Fibroblast of lung (primary cell): ENCODE measurements around the gene RPL22. TPM values are rescaled to one million over a fixed set of nuclear protein-coding genes. Genes with fewer than 3 reads are reported as not detected.

Experiments
- DNase-seq, 2 donors: peaks; one replicate each; pipeline versions ENCODE4 v3.0.0 to v3.0.0-alpha.2; 2010; ENCODE audit warnings: low read depth in 2 of 2
- H2AFZ ChIP-seq: 2 replicates; pipeline ENCODE4 v1.5.1; 2012; ENCODE audit warnings: low read length, control low read depth, inconsistent platforms
- H3K27ac ChIP-seq: 2 replicates; pipeline ENCODE4 v1.5.1; 2011; ENCODE audit warnings: low read length, control low read depth; ENCODE audit not compliant: insufficient read depth
- H3K27me3 ChIP-seq: 2 replicates; pipeline ENCODE4 v1.5.1; 2011; ENCODE audit warnings: mild to moderate bottlenecking, low read length; ENCODE audit not compliant: control insufficient read depth, insufficient read depth
- H3K36me3 ChIP-seq: 2 replicates; pipeline ENCODE4 v1.5.1; 2011; ENCODE audit warnings: low read length; ENCODE audit not compliant: control insufficient read depth, insufficient read depth
- H3K4me1 ChIP-seq: 2 replicates; pipeline ENCODE4 v1.5.1; 2011; ENCODE audit warnings: low read length; ENCODE audit not compliant: control insufficient read depth, insufficient read depth; ENCODE audit errors: extremely low read depth
- H3K4me2 ChIP-seq: 2 replicates; pipeline ENCODE4 v1.5.1; 2011; ENCODE audit warnings: low read length, control low read depth; ENCODE audit not compliant: insufficient read depth; ENCODE audit errors: extremely low read depth
- H3K4me3 ChIP-seq, 4 experiments: fragments of 200-600 bp in 1 of 4; sonication (generic) in 1 of 4; replicated peaks in 1 of 4; 2 replicates each; pipeline ENCODE4 v1.5.1; 2011 to 2016; ENCODE audit warnings: low read length in 4 of 4, low read depth in 3 of 4, mild to moderate bottlenecking in 3 of 4, control low read depth in 2 of 4, inconsistent platforms in 1 of 4, mixed read lengths in 1 of 4; ENCODE audit not compliant: insufficient read depth in 1 of 4; ENCODE audit errors: control extremely low read depth in 1 of 4
- H3K79me2 ChIP-seq: 2 replicates; pipeline ENCODE4 v1.5.1; 2012; ENCODE audit warnings: mild to moderate bottlenecking, low read length, inconsistent platforms; ENCODE audit not compliant: control insufficient read depth, insufficient read depth
- H3K9ac ChIP-seq: 2 replicates; pipeline ENCODE4 v1.5.1; 2011; ENCODE audit warnings: mild to moderate bottlenecking, low read length, control low read depth; ENCODE audit not compliant: insufficient read depth
- H3K9me3 ChIP-seq: 2 replicates; pipeline ENCODE4 v1.5.1; 2012; ENCODE audit warnings: low read depth, low read length; ENCODE audit not compliant: control insufficient read depth, insufficient read depth
- H4K20me1 ChIP-seq: 2 replicates; pipeline ENCODE4 v1.5.1; 2011; ENCODE audit warnings: low read length; ENCODE audit not compliant: control insufficient read depth, insufficient read depth; ENCODE audit errors: extremely low read depth
- CTCF ChIP-seq, 2 donors: IDR thresholded peaks in 1 of 2; conservative IDR thresholded peaks in 1 of 2; 1 replicate in 1 of 2; 2 replicates in 1 of 2; pipeline ENCODE4 v1.5.1; 2011 to 2012; ENCODE audit warnings: low read length in 2 of 2, control low read depth in 1 of 2, inconsistent platforms in 1 of 2, low read depth in 1 of 2, mild to moderate bottlenecking in 1 of 2
- EZH2 ChIP-seq: IDR thresholded peaks from 2 replicates; pipeline ENCODE4 v1.5.1; 2012; ENCODE audit warnings: low read length, control low read depth, mild to moderate bottlenecking; ENCODE audit errors: missing control alignments
- polyA plus RNA-seq, 2 donors: library from polyadenylated mRNA; depleted of rRNA in 1 of 2; stranded (reverse) in 1 of 2; unstranded in 1 of 2; fragments of >200 nt; gene quantifications; 2 replicates each; pipeline ENCODE4 v1.2.1, GENCODE V29; 2011 to 2012; ENCODE audit warnings: missing spikeins in 1 of 2
- total RNA-seq: library from RNA; depleted of rRNA; stranded (reverse); fragments of >200 nt; gene quantifications from 2 replicates; pipeline ENCODE4 v1.2.1, GENCODE V29; 2014

The RPL22 gene
- total and polyA plus RNA-seq, 2 donors (not counting 1 experiment from before 2014, with no cell fraction given) = 159 to 369 TPM

DNA sequence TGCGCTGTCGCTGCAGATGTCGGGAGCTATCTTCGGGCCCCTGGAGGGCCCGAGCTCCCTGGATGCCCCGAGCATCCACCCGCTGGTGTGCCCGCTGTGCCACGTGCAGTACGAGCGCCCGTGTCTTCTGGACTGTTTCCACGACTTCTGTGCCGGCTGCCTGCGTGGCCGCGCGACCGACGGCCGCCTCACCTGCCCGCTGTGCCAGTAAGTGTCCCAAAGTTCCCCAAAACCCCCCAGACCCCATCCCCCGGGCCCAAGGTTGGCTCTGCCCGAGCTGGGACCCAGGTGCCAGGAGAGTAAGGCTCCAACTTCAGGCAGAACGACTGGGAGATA lies 7.1 kb upstream of the RPL22 start:
- no peak for DNase-seq
- H3K27ac ChIP-seq = no peak overlapping the region
- peaks cover 3% of the 10 kb centered on the region for H3K4me1 ChIP-seq
- no peaks in the 10 kb centered on the region for H3K36me3 ChIP-seq
- H2AFZ ChIP-seq = no peak overlapping the region
- no peak for TF ChIP-seq CTCF (conservative IDR thresholded peaks at IDR 0.05 in 1 of 2, IDR thresholded peaks at IDR 0.05 in 1 of 2; ENCODE audit: low read depth in 1 of 2, low read length in 2 of 2)
- no peak for TF ChIP-seq EZH2
- H3K79me2 ChIP-seq = no peaks in the 10 kb centered on the region
- H3K4me2 ChIP-seq = peak overlapping the region; percentile 88
- no peaks in the 10 kb centered on the region for H4K20me1 ChIP-seq
- no peak overlapping the region for H3K9ac ChIP-seq
- peak overlapping the region in 2 of 4 experiments; percentile 22 to 53 for H3K4me3 ChIP-seq
- no peaks in the 10 kb centered on the region for H3K9me3 ChIP-seq
- H3K27me3 ChIP-seq = no peaks in the 10 kb centered on the region

- Histone ChIP-seq H4K20me1 (no peaks in the 10 kb centered on the region), H3K27me3 (no peaks in the 10 kb centered on the region), H3K9me3 (no peaks in the 10 kb centered on the region), H3K36me3 (no peaks in the 10 kb centered on the region), H3K9ac (peak within 1 kb of the TSS; percentile 16), H3K79me2 (no peaks in the 10 kb centered on the region), H2AFZ (peak within 1 kb of the TSS; percentile 84), H3K27ac (peak within 1 kb of the TSS; percentile 34), H3K4me1 (peaks cover 3% of the 10 kb centered on the region), H3K4me3 (peak within 1 kb of the TSS; percentile 22 to 53 (median 30)), H3K4me2 (peak within 1 kb of the TSS; percentile 88)
- TF ChIP-seq EZH2 = no peak
- no peak for TF ChIP-seq CTCF (conservative IDR thresholded peaks at IDR 0.05 in 1 of 2, IDR thresholded peaks at IDR 0.05 in 1 of 2; ENCODE audit: low read depth in 1 of 2, low read length in 2 of 2)
- DNase-seq = peak; percentile 32 to 81
Measured at GRCh38 chr1:6205849-6206519, 6.6 kb upstream of the RPL22 start, which contains the start of gene RNF207. Gene RNF207, plus strand, starts transcription at chr1:6206119. Its CDS starts 417 bp downstream, at chr1:6206536.

- Histone ChIP-seq H3K36me3 (no peaks in the 10 kb centered on the region), H3K27ac (no peak overlapping the region), H3K27me3 (no peaks in the 10 kb centered on the region), H4K20me1 (no peaks in the 10 kb centered on the region), H3K4me1 (peaks cover 12% of the 10 kb centered on the region), H3K4me2 (no peak overlapping the region), H3K9me3 (no peaks in the 10 kb centered on the region), H3K9ac (no peak overlapping the region), H2AFZ (no peak overlapping the region), H3K4me3 (no peak overlapping the region), H3K79me2 (peaks cover 21% of the 10 kb centered on the region)
- DNase-seq = no peak
- no peak for TF ChIP-seq EZH2
- no peak for TF ChIP-seq CTCF (conservative IDR thresholded peaks at IDR 0.05 in 1 of 2, IDR thresholded peaks at IDR 0.05 in 1 of 2; ENCODE audit: low read depth in 1 of 2, low read length in 2 of 2)
Measured at GRCh38 chr1:6202256-6202655, 2.9 kb upstream of the RPL22 start.
